Endodermal cell (in vitro differentiated cells): Measurements from ENCODE around the gene XCL2. TPM values are rescaled to one million over a fixed set of nuclear protein-coding genes. Genes with fewer than 3 reads are reported as not detected.

ENCODE experiments used
- DNase-seq: peaks from one replicate; pipeline ENCODE4 v3.0.0-alpha.2; 2017
- H3K27ac ChIP-seq: 2 replicates; pipeline ENCODE4 v1.5.1; 2013; ENCODE audit warnings: mild to moderate bottlenecking, low read depth, low read length, moderate library complexity
- H3K27me3 ChIP-seq: 2 replicates; pipeline ENCODE4 v1.6.1; 2013; ENCODE audit warnings: mild to moderate bottlenecking, low read length, moderate library complexity; ENCODE audit not compliant: insufficient read depth, control insufficient read depth, poor library complexity, severe bottlenecking
- H3K36me3 ChIP-seq: 2 replicates; pipeline ENCODE4 v1.7.0; 2013; ENCODE audit warnings: mild to moderate bottlenecking, low read length, moderate library complexity; ENCODE audit not compliant: control insufficient read depth, insufficient read depth
- H3K4me1 ChIP-seq: one replicate; pipeline ENCODE4 v1.7.0; 2013; ENCODE audit warnings: low read length; ENCODE audit not compliant: control insufficient read depth, insufficient read depth
- H3K4me3 ChIP-seq: 2 replicates; pipeline ENCODE4 v1.5.1; 2013; ENCODE audit warnings: mild to moderate bottlenecking, low read length, moderate library complexity
- H3K9ac ChIP-seq: 2 replicates; pipeline ENCODE4 v1.6.1; 2013; ENCODE audit warnings: mild to moderate bottlenecking, low read length, moderate library complexity; ENCODE audit not compliant: poor library complexity, severe bottlenecking; ENCODE audit errors: extremely low read depth
- H3K9me3 ChIP-seq: 2 replicates; pipeline ENCODE4 v1.6.1; 2013; ENCODE audit warnings: mild to moderate bottlenecking, low read length, moderate library complexity; ENCODE audit not compliant: control insufficient read depth
- H3K27ac Mint-ChIP-seq: 2 replicates; pipeline ENCODE4 v1.8.0; 2020; ENCODE audit warnings: mixed read lengths
- H3K27me3 Mint-ChIP-seq: 2 replicates; pipeline ENCODE4 v1.8.0; 2021; ENCODE audit warnings: mild to moderate bottlenecking, mixed read lengths; ENCODE audit not compliant: insufficient read depth
- H3K36me3 Mint-ChIP-seq: 2 replicates; pipeline ENCODE4 v1.8.0; 2020; ENCODE audit warnings: low read depth, mixed read lengths
- H3K4me1 Mint-ChIP-seq: 2 replicates; pipeline ENCODE4 v1.8.0; 2020; ENCODE audit warnings: mixed read lengths
- H3K4me3 Mint-ChIP-seq: 2 replicates; pipeline ENCODE4 v1.8.0; 2020; ENCODE audit warnings: mild to moderate bottlenecking, moderate library complexity, mixed read lengths
- H3K9me3 Mint-ChIP-seq: 2 replicates; pipeline ENCODE4 v1.8.0; 2020; ENCODE audit warnings: mild to moderate bottlenecking, mixed read lengths
- CTCF ChIP-seq: fragments of 200-600 bp; sonication (generic); conservative IDR thresholded peaks from 2 replicates; pipeline ENCODE4 v1.5.0; 2021; ENCODE audit warnings: antibody characterized with exemption, mild to moderate bottlenecking
- WGBS, 2 experiments: methylation state at CpG; one replicate each; pipeline versions ENCODE4 v1.1.5 to v1.1.7; 2013; ENCODE audit warnings: missing lambda C conversion rate in 2 of 2, mixed read lengths in 1 of 2; ENCODE audit not compliant: insufficient coverage in 1 of 2, insufficient read length in 1 of 2; 5-methylcytosine and 5-hydroxymethylcytosine counted together
- total RNA-seq, 2 donors: library from RNA; stranded (reverse); fragmentation: NEBNext Ultra II Directional in 1 of 2; extraction: Animal tissue kit (Norgen Biotek cat#: 25700) in 1 of 2; gene quantifications; 2 replicates in 1 of 2; 3 replicates in 1 of 2; pipeline ENCODE4 v1.2.1, GENCODE V29; 2021

Gene XCL2
- total RNA-seq, 2 donors from 2014 or later = not detected

GRCh38 chr1:168570652-168571051 lies 26.9 kb upstream of the XCL2 start:
- no peak overlapping the region for H3K9ac ChIP-seq
- Mint-ChIP-seq H3K4me1 (peaks cover 7% of the 10 kb centered on the region), H3K36me3 (no peaks in the 10 kb centered on the region), H3K27ac (no peak overlapping the region), H3K9me3 (no peaks in the 10 kb centered on the region), H3K4me3 (no peak overlapping the region), H3K27me3 (no peaks in the 10 kb centered on the region)
- H3K4me1 ChIP-seq = no peaks in the 10 kb centered on the region
- no peaks in the 10 kb centered on the region for H3K36me3 ChIP-seq
- WGBS, 2 experiments = 82 to 83% methylated on average over 2 to 3 of the region's 3 CpGs
- no peak for TF ChIP-seq CTCF
- H3K27ac ChIP-seq = no peak overlapping the region
- H3K27me3 ChIP-seq = no peaks in the 10 kb centered on the region
- no peaks in the 10 kb centered on the region for H3K9me3 ChIP-seq
- no peak for DNase-seq
- no peak overlapping the region for H3K4me3 ChIP-seq

GRCh38 chr1:168568346-168568745 lies 24.5 kb upstream of the XCL2 start:
- Histone ChIP-seq H3K27ac (no peak overlapping the region), H3K36me3 (no peaks in the 10 kb centered on the region), H3K4me3 (no peak overlapping the region), H3K9me3 (no peaks in the 10 kb centered on the region), H3K27me3 (no peaks in the 10 kb centered on the region), H3K4me1 (no peaks in the 10 kb centered on the region), H3K9ac (no peak overlapping the region)
- Mint-ChIP-seq H3K36me3 (no peaks in the 10 kb centered on the region), H3K4me3 (no peak overlapping the region), H3K4me1 (peaks cover 4% of the 10 kb centered on the region), H3K27ac (no peak overlapping the region), H3K9me3 (no peaks in the 10 kb centered on the region), H3K27me3 (no peaks in the 10 kb centered on the region)
- WGBS, 2 experiments = 88 to 100% methylated on average over 1 of the region's 1 CpG
- TF ChIP-seq CTCF = no peak
- no peak for DNase-seq

- Histone ChIP-seq H3K9me3 (no peaks in the 10 kb centered on the region), H3K4me1 (no peaks in the 10 kb centered on the region), H3K36me3 (no peaks in the 10 kb centered on the region), H3K27me3 (no peaks in the 10 kb centered on the region), H3K9ac (no peak overlapping the region), H3K27ac (no peak overlapping the region), H3K4me3 (no peak overlapping the region)
- Mint-ChIP-seq H3K27me3 (no peaks in the 10 kb centered on the region), H3K9me3 (no peaks in the 10 kb centered on the region), H3K4me3 (no peak overlapping the region), H3K4me1 (peaks cover 4% of the 10 kb centered on the region), H3K27ac (no peak overlapping the region), H3K36me3 (no peaks in the 10 kb centered on the region)
- no peak for DNase-seq
- 100% methylated on average over 3 of the region's 3 CpGs; no CpG with 5 or more reads in 1 of the 2 experiments for WGBS, 2 experiments
- no peak for TF ChIP-seq CTCF
These were observed 23.8 kb upstream of the XCL2 start for GRCh38 chr1:168567568-168567967.
